Forelimb muscle (tissue), 1 donor: Measurements from ENCODE around the gene BSCL2. TPM values are rescaled to one million over a fixed set of nuclear protein-coding genes. Genes with fewer than 3 reads are reported as not detected.
"Not testable (repeated sequence)": the region's sequence is repeated elsewhere in the genome, so short reads cannot be mapped to it uniquely, and the experiment has no call there.

Experiments used
- DNase-seq: peaks from one replicate; pipeline ENCODE4 v3.0.0-alpha.2; 2013; ENCODE audit warnings: low read depth
- polyA plus RNA-seq: library from polyadenylated mRNA; unstranded; fragments of 120-200 nt; gene quantifications from one replicate; pipeline ENCODE4 v1.2.1, GENCODE V29; 2013; ENCODE audit not compliant: insufficient read length

BSCL2 gene
- polyA plus RNA-seq, 1 donor = 16.5 TPM

DNA sequence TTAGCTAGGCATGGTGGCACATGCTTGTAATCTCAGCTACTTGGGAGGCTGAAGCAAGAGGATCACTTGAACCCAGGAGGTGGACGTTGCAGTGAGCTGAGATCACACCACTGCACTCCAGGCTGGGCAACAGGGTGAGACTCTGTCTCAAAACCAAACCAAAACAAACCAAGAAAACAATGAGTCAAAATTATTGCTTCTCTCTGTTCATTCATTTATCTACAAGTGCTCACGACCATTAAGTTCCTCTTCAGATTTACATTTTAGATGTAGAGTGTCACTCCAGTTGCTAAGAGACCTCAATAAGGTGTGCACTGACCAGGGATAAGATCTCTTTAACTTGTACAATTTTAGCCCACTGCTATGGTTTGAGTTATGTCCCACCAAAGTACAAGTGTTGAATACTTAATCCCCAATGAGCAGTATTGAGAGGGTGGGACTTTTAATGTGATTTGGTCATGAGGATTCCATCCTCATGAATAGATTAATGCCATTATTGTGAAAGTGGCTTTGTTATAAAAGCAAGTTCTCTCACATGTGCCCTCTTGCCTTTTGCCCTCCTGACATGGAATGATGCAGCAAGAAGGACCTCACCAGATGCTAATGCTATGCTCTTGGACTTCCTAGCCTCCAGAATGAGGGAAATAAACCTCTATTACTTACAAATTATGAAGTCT, 12.2 kb upstream of the BSCL2 start:
- no peak for DNase-seq

DNA sequence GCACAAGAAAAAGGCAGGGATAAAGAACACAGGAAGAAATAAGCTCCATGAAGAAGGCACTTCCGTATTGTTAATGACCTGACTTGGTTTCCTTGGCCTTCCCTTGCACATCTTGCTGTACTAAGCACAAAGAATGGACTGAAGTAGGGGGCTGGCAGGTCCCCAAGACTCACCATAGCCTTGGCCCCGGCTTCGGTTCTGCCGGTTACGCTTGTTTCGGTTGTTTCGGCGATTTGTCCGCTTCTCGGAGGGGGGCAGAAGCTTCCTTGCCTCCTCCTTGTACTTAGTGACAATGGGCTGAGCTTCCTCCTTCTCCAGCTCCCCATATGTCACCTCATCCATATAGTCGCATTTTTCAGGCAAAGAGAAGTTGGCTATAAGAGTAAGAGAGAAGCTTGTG, 9.6 kb upstream of the BSCL2 start:
- no peak for DNase-seq

GRCh38 chr11:62716206-62716605, 9.0 kb upstream of the BSCL2 start:
- DNase-seq = no peak

- no peak for DNase-seq
Observed at GRCh38 chr11:62715150-62716130, 8.2 kb upstream of the BSCL2 start.

DNA sequence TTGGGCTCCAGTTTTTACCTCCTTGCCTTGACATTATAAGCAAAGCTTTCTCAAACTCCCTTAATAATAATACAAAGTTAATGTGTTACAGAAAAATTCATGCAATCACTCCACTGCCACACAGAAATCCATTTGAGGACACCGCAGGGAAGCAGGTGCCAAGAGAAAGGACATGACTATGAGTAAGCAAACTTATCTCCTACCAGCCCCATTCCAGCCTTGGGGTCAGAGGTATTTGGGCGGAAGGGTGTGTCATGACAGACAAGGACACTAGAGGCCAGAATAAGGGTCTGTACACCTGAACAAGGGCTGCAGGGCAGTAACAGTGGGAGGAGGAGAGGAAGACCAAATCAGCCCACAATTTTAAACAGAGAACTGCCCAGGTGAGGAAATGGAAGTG, 6.1 kb upstream of the BSCL2 start:
- no peak for DNase-seq

DNA sequence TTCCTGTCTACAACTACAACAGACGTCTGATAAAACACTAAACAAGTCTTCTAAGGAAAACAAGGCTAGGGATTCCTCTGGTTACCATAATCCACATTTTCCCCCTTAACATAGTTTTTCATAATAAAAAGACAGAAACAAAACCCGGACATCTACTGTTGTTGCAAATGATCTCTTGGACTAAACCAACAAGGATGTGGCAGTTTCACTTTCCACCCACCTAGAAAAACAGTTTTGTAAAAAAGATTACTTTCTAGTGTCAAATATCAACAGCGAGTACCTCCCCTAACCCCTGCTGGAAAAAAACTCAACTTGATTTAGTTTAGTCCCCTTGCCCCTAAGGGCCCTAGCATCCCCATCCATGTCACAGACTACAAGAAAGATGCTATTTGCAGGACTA, 5.6 kb upstream of the BSCL2 start:
- no peak for DNase-seq

- DNase-seq = no peak
Observed at GRCh38 chr11:62712276-62712812, 5.1 kb upstream of the BSCL2 start.

- no peak for DNase-seq
Observed at GRCh38 chr11:62710001-62710345, 2.7 kb upstream of the BSCL2 start.

GRCh38 chr11:62709247-62710000, 2.2 kb upstream of the BSCL2 start:
- DNase-seq = peak; percentile 98

- DNase-seq = no peak
Observed at GRCh38 chr11:62708793-62709192, 1.6 kb upstream of the BSCL2 start.

GRCh38 chr11:62708392-62708791, 1.2 kb upstream of the BSCL2 start:
- no peak for DNase-seq

GRCh38 chr11:62706850-62707247, 375 bp downstream of the BSCL2 start:
- DNase-seq = no peak

- no peak for DNase-seq
Observed at GRCh38 chr11:62705880-62706849, 1.1 kb downstream of the BSCL2 start.

DNA sequence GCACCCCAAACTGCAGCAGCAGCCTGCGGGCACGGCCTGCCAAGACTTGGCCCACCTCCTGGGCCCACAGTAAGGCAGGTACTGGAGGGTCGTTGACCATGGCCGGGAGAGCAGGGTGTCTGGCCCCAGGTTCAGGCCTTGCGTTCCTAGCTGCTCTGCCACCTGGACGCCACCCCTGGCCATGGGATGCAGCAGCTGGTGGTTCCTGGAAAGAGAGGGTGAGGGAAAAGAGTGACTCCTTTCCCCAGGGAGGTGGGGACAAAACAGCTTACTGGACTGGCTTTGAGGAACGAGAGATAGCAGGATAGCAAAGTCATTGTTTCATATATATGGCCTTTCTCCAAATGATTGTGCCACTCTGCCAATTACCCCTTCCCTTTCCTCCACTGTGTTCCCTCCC, 1.8 kb downstream of the BSCL2 start:
- DNase-seq = no peak

- not testable (repeated sequence) for DNase-seq
Observed at GRCh38 chr11:62703921-62704320, 3.3 kb downstream of the BSCL2 start.

DNA sequence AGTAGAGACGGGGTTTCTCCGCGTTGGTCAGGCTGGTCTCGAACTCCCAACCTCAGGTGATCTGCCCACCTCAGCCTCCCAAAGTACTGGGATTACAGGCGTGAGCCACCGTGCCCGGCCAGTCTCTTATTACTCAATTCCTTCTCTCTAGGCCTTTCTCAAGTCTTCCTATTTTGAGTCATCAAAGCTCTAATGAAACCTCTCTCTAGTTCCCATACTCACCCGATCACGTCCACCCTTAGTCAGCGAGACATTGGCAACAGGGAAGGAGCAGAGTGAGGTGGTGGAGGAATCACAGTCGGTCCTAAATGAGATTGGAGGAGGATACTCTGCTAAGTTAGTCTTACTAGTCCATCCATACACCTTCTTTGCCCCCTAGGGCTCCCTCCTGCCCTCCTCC, 5.0 kb downstream of the BSCL2 start:
- no peak for DNase-seq

GRCh38 chr11:62694455-62695167, 12.6 kb downstream of the BSCL2 start:
- DNase-seq = no peak

- not testable (repeated sequence) for DNase-seq
Observed at GRCh38 chr11:62693624-62694023, 13.6 kb downstream of the BSCL2 start.

GRCh38 chr11:62689421-62690183, 17.6 kb downstream of the BSCL2 start, which contains the start of gene LRRN4CL:
LRRN4CL (minus strand) TSS chr11:62689530; CDS start chr11:62688508, 1,022 bp downstream.
- peak; percentile 85 for DNase-seq
